ENCODE data around the gene EVC2.

DNA sequence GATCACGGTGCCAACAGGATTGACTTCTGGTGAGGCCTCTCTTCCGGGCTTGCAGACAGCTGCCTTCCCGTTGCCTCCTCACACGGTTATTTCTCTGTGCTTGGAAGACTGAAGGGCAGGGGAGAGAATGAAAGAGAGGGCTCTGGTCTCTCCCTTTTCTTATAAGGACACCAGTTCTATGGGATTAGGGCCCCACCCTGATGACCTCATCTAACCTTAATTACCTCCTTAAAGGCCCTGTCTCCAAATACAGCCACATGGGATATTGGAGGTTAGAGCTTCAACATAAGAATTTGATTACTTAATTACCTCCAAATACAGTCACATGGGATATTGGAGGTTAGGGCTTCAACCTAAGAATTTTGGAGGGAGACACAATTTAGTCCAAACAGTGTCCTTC, 49.2 kb upstream of the EVC2 start:
- TF ChIP-seq POLR2A (IDR thresholded peaks at IDR 0.05), result no peak
- TF ChIP-seq, protein P1, sequence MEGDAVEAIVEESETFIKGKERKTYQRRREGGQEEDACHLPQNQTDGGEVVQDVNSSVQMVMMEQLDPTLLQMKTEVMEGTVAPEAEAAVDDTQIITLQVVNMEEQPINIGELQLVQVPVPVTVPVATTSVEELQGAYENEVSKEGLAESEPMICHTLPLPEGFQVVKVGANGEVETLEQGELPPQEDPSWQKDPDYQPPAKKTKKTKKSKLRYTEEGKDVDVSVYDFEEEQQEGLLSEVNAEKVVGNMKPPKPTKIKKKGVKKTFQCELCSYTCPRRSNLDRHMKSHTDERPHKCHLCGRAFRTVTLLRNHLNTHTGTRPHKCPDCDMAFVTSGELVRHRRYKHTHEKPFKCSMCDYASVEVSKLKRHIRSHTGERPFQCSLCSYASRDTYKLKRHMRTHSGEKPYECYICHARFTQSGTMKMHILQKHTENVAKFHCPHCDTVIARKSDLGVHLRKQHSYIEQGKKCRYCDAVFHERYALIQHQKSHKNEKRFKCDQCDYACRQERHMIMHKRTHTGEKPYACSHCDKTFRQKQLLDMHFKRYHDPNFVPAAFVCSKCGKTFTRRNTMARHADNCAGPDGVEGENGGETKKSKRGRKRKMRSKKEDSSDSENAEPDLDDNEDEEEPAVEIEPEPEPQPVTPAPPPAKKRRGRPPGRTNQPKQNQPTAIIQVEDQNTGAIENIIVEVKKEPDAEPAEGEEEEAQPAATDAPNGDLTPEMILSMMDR (IDR thresholded peaks at IDR 0.05), result no peak
